Parathyroid adenoma (tissue), 2 donors: ENCODE data around the gene FLNB.

Experiments used
- H2AFZ ChIP-seq: fragments of 300-600 bp; sonication (generic); one replicate; pipeline ENCODE4 v1.7.0; 2017; ENCODE audit warnings: antibody characterized with exemption, mild to moderate bottlenecking
- H3K27ac ChIP-seq: fragments of 300-600 bp; sonication (generic); one replicate; pipeline ENCODE4 v1.7.0; 2017
- H3K27me3 ChIP-seq: fragments of 300-600 bp; sonication (generic); one replicate; pipeline ENCODE4 v1.7.0; 2017; ENCODE audit warnings: low read length; ENCODE audit not compliant: control insufficient read depth, insufficient read depth
- H3K36me3 ChIP-seq: fragments of 300-600 bp; sonication (generic); one replicate; pipeline ENCODE4 v1.7.0; 2017; ENCODE audit warnings: low read length; ENCODE audit not compliant: control insufficient read depth, insufficient read depth
- H3K4me1 ChIP-seq: fragments of 300-600 bp; sonication (generic); one replicate; pipeline ENCODE4 v1.7.0; 2017; ENCODE audit warnings: control low read depth
- H3K4me2 ChIP-seq: fragments of 300-600 bp; sonication (generic); one replicate; pipeline ENCODE4 v1.7.0; 2017; ENCODE audit warnings: low read length
- H3K4me3 ChIP-seq: fragments of 300-600 bp; sonication (generic); one replicate; pipeline ENCODE4 v1.7.0; 2017; ENCODE audit warnings: low read depth, low read length
- H3K79me2 ChIP-seq: fragments of 300-600 bp; sonication (generic); one replicate; pipeline ENCODE4 v1.7.0; 2017; ENCODE audit warnings: control low read depth
- H3K9ac ChIP-seq: fragments of 300-600 bp; sonication (generic); one replicate; pipeline ENCODE4 v1.7.0; 2017; ENCODE audit warnings: mild to moderate bottlenecking
- H3K9me3 ChIP-seq: fragments of 300-600 bp; sonication (generic); one replicate; pipeline ENCODE4 v1.7.0; 2017; ENCODE audit warnings: low read length; ENCODE audit not compliant: control insufficient read depth
- TF ChIP-seq, protein P1 (sequence below): fragments of 300-600 bp; sonication (generic); IDR thresholded peaks from one replicate; pipeline ENCODE4 v1.7.0; 2017; ENCODE audit warnings: antibody characterized with exemption, mild to moderate bottlenecking
- donor health status: primary hyperparathyroidism.

FLNB gene

DNA sequence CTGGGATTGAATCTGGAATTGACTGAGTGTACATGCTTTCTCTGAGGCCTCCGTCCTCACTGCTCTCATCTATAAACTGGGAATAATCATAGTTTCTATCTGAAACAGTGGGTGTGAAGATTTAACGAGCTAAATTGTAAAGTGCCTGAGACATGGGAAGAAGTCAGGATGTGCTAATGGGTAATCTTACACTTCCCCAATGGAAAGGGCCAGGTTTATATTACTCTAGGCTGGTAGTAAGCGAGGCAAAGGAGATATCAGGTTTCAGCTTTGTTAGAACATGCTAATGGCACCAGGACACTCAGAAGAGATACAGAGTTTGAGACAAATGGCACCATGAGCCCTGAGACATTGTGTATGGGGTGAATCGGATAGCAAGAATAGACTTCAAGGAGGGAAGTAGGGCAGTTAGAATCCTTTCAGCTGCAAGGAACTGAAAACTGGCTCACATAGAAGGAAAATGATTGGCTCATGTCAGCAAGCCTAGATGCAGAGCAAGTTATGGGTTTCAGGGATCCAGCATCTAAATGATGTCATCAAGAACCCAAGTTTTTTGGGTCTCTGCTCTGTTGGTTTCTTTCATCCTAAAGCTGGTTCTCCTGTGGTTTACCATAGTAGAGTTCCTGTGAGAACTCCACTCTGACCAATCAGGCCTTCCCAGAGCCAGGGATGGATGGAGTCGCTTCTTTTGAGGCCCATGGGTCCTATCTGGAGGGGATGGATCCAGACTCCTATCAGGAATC is 21.8 kb downstream of the FLNB start:
- TF ChIP-seq, protein P1, sequence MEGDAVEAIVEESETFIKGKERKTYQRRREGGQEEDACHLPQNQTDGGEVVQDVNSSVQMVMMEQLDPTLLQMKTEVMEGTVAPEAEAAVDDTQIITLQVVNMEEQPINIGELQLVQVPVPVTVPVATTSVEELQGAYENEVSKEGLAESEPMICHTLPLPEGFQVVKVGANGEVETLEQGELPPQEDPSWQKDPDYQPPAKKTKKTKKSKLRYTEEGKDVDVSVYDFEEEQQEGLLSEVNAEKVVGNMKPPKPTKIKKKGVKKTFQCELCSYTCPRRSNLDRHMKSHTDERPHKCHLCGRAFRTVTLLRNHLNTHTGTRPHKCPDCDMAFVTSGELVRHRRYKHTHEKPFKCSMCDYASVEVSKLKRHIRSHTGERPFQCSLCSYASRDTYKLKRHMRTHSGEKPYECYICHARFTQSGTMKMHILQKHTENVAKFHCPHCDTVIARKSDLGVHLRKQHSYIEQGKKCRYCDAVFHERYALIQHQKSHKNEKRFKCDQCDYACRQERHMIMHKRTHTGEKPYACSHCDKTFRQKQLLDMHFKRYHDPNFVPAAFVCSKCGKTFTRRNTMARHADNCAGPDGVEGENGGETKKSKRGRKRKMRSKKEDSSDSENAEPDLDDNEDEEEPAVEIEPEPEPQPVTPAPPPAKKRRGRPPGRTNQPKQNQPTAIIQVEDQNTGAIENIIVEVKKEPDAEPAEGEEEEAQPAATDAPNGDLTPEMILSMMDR = no peak
- no peaks in the 10 kb centered on the region for H3K27me3 ChIP-seq
- H3K4me2 ChIP-seq = no peak overlapping the region
- no peaks in the 10 kb centered on the region for H3K36me3 ChIP-seq
- H3K9me3 ChIP-seq = no peaks in the 10 kb centered on the region
- H3K4me1 ChIP-seq = peaks cover 13% of the 10 kb centered on the region
- no peak overlapping the region for H3K9ac ChIP-seq
- H3K4me3 ChIP-seq = no peak overlapping the region
- H3K27ac ChIP-seq = no peak overlapping the region
- peaks cover 39% of the 10 kb centered on the region for H3K79me2 ChIP-seq
- H2AFZ ChIP-seq = no peak overlapping the region

DNA sequence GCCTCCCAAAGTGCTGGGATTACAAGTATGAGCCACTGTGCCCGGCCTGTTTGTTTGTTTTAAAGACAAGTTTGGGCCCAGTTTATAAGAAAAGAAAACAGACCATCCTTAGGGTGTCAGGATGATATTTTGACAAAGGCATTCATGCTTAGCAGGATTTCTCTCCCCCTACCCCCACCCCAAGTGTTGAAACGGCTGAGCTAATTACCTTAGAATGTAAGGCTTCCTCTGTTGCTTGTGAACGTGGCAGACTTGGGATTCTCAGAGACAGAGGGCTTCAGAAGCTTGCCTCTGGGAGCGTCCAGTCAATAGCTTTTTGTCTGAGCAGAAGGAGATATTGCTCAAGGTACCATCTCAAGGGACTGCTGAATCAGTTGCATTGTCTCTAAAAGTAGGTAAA is 24.0 kb downstream of the FLNB start:
- no peak overlapping the region for H3K27ac ChIP-seq
- TF ChIP-seq, protein P1 = no peak
- H3K9ac ChIP-seq = no peak overlapping the region
- no peaks in the 10 kb centered on the region for H3K9me3 ChIP-seq
- peaks cover 19% of the 10 kb centered on the region for H3K4me1 ChIP-seq
- peaks cover 27% of the 10 kb centered on the region for H3K79me2 ChIP-seq
- H3K4me3 ChIP-seq = no peak overlapping the region
- no peaks in the 10 kb centered on the region for H3K36me3 ChIP-seq
- no peaks in the 10 kb centered on the region for H3K27me3 ChIP-seq
- no peak overlapping the region for H3K4me2 ChIP-seq
- no peak overlapping the region for H2AFZ ChIP-seq

DNA sequence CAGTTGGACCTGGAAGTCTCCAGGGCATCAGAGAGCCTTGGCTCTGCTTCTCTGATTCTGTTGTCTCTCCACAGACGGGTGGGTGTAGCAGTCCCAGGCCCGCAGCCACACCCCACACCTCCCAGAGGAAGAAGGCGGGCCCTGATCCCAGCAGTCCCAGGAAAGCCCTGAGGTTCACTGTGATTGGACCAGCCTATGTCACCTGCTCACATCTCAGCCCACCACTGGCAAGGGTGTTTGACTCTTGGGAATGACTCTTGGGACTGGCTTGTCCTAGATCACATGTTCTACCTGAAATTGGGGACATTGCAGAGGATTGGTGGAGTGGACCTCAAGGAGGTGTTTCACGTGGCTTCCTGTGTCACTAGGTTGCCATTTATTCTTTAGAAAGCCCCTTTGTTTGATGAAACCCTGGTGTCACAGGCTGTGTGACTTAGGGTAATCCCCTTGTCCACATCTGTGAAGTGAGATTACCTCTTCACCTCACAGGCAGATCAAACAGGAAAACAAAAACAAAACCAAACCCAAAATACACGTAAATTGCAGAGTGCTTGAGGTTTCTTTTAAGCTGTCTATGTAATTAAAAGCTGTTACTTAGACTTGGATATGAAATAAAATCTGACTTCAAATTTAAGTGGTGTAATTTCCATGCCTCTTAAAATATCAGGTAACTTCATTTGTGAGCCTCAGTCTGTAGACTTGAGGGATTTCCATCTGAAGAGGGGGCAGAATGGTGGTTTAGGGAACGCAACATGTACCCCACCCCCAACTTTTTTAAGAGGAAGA is 26.7 kb downstream of the FLNB start:
- Histone ChIP-seq H3K4me2 (no peak overlapping the region), H2AFZ (no peak overlapping the region), H3K4me1 (peaks cover 19% of the 10 kb centered on the region), H3K36me3 (no peaks in the 10 kb centered on the region), H3K9me3 (no peaks in the 10 kb centered on the region), H3K9ac (no peak overlapping the region), H3K79me2 (peaks cover 22% of the 10 kb centered on the region), H3K27me3 (no peaks in the 10 kb centered on the region), H3K4me3 (no peak overlapping the region), H3K27ac (no peak overlapping the region)
- TF ChIP-seq, protein P1 = no peak

DNA sequence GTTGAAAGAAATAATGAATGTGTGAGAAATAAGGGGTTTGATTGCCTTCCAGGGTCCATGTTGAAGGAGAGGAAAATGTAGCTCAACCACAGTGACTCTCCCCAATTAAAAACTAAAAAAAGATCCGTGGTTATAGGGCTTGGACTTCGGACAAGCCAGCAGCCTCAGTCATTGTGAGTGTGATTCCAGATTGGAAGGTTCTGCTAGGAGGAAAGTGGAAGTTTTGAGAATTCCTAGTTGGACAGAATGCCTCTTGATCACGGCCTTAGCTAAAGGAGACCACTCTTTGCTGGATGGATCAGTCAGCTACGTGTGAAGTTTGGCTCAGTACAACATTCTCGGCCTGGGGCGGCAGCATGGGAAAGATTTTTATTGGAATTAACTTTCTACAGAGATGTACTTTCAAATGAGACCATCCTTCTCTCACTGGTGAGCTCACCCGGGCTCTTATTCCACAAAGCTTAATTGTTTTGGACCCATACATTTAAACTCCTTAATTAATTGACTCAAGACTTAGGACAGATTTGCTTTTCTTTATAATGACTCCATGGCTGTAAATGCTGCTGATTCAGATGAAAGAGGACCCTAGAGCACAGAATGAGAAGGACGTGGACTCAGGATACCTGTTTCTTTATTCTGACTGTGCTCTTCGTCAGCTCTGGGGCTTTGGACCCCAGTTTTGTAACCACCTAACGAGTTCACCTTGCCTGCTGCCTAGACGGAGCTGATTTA is 27.5 kb downstream of the FLNB start:
- Histone ChIP-seq H3K9me3 (no peaks in the 10 kb centered on the region), H2AFZ (no peak overlapping the region), H3K9ac (no peak overlapping the region), H3K36me3 (no peaks in the 10 kb centered on the region), H3K27me3 (no peaks in the 10 kb centered on the region), H3K27ac (peak overlapping the region; percentile 10), H3K4me1 (peaks cover 19% of the 10 kb centered on the region), H3K4me2 (peak overlapping the region; percentile 34), H3K79me2 (peaks cover 20% of the 10 kb centered on the region), H3K4me3 (no peak overlapping the region)
- TF ChIP-seq, protein P1 = no peak
